SIG-M5 (cell line): ENCODE results near the gene CYB5R4.

ENCODE experiments used
- DNase-seq: peaks from one replicate; lab custom pipeline; 2025; lab: John Stamatoyannopoulos, UW

The CYB5R4 gene

GRCh38 chr6:83978997-83979396 is 119.5 kb downstream of the CYB5R4 start:
- DNase-seq, result no peak

- DNase-seq, result no peak
These were observed 124.9 kb downstream of the CYB5R4 start for GRCh38 chr6:83984411-83984810.

- DNase-seq, result no peak
These were observed 125.8 kb downstream of the CYB5R4 start for GRCh38 chr6:83985308-83985713.

GRCh38 chr6:83985715-83986114 is 126.2 kb downstream of the CYB5R4 start:
- DNase-seq, result no peak

GRCh38 chr6:83998021-83998584 is 138.6 kb downstream of the CYB5R4 start:
- DNase-seq, result no peak

- no peak for DNase-seq
These were observed 141.6 kb downstream of the CYB5R4 start for GRCh38 chr6:84001119-84001518.

- no peak for DNase-seq
These were observed 142.7 kb downstream of the CYB5R4 start for GRCh38 chr6:84002226-84002625.

GRCh38 chr6:84003131-84003530 is 143.6 kb downstream of the CYB5R4 start:
- no peak for DNase-seq

- no peak for DNase-seq
These were observed 144.2 kb downstream of the CYB5R4 start for GRCh38 chr6:84003654-84004053.

- DNase-seq, result no peak
These were observed 148.4 kb downstream of the CYB5R4 start for GRCh38 chr6:84007871-84008270.

- DNase-seq, result no peak
These were observed 153.9 kb downstream of the CYB5R4 start for GRCh38 chr6:84013354-84013753.

GRCh38 chr6:84013931-84014330 is 154.4 kb downstream of the CYB5R4 start:
- DNase-seq, result no peak

GRCh38 chr6:84016029-84016428 is 156.5 kb downstream of the CYB5R4 start:
- no peak for DNase-seq
